GM12864 (cell line): Measurements from ENCODE around the gene GMPR2.
A peak's percentile ranks its signal among the peaks of the same experiment; 100 is the strongest.
"Not testable (repeated sequence)": the region's sequence is repeated elsewhere in the genome, so short reads cannot be mapped to it uniquely, and the experiment has no call there.

Experiments used
- DNase-seq: peaks from one replicate; pipeline ENCODE4 v3.0.0-alpha.2; 2011; ENCODE audit warnings: low read depth
- H3K4me3 ChIP-seq: 2 replicates; pipeline ENCODE4 v1.5.1; 2011; ENCODE audit warnings: mild to moderate bottlenecking, low read depth, low read length, control low read depth
- TF ChIP-seq, protein P1 (sequence below): IDR thresholded peaks from 2 replicates; pipeline ENCODE4 v1.5.1; 2011; ENCODE audit warnings: low read depth, mild to moderate bottlenecking, moderate library complexity, low read length, control low read depth, inconsistent platforms; ENCODE audit errors: missing control alignments

Gene GMPR2

DNA sequence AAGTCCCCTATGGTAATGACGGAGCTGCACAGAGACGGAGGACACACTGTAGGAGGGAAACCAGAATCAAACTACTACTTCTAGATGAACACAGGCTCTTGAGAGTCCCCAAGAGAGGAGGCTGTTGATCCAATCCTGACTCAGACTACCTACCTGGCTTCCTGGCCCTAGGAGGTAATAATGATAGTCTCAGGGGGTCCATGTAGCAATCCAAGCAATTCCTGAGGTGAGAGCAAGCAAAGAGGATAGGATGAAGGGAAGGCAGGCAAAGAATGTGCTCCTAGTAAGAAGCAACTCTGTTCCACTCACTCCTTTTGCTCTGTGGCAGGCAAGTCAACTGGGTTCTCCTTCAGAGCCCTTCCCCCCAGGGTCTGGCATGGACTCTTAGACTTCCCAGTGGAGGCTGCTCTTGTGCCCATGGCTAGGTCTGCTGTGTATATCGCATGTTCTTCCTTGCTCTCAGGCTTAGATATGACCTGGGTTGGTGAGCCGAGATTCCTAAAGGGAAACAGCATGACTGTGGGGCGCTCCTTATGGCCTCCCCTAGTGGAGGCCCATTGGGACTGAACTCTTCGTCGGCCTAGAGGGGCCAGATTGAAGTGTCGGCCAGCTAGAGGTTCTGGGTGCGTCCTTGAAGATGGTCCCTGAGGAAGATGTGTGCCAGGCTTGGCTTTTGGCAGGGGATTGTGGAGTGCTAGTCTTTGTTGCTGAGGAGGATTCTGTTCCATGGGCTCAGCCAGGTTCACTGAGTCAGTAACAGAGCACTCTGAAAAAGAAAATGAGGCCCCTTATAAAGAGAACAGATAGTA lies 7.6 kb downstream of the GMPR2 start:
- H3K4me3 ChIP-seq, result no peak overlapping the region
- DNase-seq, result no peak
- TF ChIP-seq, protein P1, sequence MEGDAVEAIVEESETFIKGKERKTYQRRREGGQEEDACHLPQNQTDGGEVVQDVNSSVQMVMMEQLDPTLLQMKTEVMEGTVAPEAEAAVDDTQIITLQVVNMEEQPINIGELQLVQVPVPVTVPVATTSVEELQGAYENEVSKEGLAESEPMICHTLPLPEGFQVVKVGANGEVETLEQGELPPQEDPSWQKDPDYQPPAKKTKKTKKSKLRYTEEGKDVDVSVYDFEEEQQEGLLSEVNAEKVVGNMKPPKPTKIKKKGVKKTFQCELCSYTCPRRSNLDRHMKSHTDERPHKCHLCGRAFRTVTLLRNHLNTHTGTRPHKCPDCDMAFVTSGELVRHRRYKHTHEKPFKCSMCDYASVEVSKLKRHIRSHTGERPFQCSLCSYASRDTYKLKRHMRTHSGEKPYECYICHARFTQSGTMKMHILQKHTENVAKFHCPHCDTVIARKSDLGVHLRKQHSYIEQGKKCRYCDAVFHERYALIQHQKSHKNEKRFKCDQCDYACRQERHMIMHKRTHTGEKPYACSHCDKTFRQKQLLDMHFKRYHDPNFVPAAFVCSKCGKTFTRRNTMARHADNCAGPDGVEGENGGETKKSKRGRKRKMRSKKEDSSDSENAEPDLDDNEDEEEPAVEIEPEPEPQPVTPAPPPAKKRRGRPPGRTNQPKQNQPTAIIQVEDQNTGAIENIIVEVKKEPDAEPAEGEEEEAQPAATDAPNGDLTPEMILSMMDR, result no peak

DNA sequence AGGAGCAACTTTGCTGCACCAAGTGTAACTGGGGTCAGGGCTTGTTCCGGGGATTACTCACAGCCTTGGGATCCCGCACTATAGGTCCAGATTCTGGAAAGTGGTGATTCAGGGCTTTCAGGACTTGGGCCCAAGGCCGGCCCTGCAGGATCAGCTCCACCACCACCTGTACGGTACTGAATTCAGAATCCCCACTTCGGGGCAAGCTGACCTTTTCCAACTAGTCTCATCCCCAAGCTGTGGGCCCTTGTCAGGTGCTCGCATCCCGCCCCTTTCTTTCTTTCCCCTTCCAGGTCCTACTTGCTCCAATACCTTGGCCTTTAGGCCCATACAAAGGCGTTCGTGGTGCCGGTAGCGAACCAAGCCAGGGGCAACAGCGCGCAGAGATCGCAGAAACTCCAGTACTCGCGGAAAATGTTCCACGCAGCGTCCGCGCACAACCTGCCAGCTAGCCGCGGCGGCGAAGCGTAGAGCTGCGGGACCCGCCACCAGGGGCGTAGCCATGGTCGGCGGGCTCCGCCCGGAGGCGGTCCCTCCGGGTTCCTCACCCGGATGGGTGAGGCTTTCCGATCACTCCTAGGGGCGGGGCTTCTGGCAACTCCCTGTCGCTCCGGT lies 9.2 kb downstream of the GMPR2 start:
- peak; percentile 69 for DNase-seq
- H3K4me3 ChIP-seq, result peak overlapping the region; percentile 71
- TF ChIP-seq, protein P1, result peak; percentile 61

DNA sequence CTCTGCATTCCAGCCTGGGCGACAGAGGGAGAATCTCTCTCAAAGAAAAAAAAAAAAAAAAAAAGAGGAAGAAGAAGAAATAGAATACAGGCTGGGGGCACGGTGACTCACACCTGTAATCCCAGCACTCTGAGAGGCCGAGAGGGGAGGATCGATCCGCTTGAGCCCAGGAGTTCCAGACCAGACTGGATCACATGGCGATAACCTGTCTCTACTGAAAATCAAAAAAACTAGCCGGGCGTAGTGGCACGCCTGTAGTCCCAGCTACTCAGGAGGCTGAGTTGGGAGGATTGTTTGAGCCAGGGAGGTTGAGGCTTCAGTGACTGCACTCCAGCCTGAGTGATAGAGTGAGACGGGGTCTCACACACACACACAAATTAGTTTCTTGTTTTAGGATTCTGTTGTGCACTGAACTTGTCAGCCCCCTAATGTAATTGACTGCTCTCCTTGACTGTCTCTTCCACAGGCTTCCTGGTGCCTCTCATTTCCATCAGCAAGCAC lies 10.7 kb downstream of the GMPR2 start:
- TF ChIP-seq, protein P1, result no peak
- DNase-seq, result no peak
- H3K4me3 ChIP-seq, result peak overlapping the region; percentile 71

DNA sequence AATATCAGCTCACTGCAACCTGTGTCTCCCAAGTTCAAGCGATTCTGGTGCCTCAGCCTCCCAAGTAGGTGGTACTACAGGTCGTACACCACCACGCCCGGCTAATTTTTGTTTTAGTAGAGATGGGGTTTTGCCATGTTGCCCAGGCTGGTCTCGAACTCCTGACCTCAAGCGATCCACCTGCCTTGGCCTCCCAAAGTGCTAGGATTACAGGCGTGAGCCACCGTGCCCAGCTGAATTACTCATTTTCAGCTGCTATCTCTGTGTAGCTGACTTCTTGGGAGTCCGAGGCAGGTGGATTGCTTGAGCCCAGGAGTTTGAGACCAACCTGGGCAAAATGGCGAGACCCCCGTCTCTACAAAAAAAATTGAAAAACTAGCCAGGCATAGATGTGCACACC lies 12.6 kb downstream of the GMPR2 start:
- not testable (repeated sequence) for DNase-seq, H3K4me3 ChIP-seq

DNA sequence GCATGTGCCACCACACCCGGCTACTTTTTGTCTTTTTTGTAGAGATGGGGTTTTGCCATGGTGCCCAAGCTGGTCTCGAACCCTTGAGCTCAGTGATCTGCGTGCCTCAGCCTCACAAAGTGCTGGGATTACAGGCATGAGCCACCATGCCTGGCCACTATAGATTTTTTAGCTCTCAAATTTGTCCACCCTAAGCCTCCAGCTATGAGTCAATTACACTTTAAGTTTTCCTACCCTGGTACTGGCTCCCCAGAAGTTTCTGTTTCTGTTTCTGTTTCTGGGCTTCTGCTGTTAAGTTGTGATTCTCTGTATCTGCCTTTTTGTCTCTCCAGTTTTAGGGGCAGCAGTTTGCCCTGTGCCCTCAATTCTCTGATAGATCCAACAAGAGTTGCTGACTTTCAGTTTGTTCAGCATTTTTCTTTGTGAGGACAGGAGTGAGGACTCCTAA lies 14.1 kb downstream of the GMPR2 start:
- H3K4me3 ChIP-seq, result no peak overlapping the region; the same call in 1 of the 2 replicates
- TF ChIP-seq, protein P1, result no peak
- no peak for DNase-seq

DNA sequence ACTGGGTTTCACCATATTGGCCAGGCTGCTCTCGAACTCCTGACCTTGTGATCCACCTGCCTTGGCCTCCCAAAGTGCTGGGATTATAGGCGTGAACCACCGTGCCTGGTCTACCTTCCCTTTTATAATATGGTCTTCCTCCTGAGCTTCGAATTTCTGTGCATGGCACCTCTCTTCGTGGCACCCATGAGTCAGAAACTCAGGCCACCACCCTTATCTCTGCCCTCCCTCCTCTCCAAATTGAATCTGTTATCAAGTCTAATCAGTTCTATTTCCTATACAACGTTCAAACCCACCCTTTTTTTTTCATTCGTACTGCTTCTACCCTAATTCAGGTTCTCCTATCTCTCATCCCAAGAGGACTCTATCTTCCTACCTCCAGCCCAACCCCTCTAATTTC lies 14.7 kb downstream of the GMPR2 start:
- TF ChIP-seq, protein P1, result no peak
- H3K4me3 ChIP-seq, result no peak overlapping the region
- no peak for DNase-seq

DNA sequence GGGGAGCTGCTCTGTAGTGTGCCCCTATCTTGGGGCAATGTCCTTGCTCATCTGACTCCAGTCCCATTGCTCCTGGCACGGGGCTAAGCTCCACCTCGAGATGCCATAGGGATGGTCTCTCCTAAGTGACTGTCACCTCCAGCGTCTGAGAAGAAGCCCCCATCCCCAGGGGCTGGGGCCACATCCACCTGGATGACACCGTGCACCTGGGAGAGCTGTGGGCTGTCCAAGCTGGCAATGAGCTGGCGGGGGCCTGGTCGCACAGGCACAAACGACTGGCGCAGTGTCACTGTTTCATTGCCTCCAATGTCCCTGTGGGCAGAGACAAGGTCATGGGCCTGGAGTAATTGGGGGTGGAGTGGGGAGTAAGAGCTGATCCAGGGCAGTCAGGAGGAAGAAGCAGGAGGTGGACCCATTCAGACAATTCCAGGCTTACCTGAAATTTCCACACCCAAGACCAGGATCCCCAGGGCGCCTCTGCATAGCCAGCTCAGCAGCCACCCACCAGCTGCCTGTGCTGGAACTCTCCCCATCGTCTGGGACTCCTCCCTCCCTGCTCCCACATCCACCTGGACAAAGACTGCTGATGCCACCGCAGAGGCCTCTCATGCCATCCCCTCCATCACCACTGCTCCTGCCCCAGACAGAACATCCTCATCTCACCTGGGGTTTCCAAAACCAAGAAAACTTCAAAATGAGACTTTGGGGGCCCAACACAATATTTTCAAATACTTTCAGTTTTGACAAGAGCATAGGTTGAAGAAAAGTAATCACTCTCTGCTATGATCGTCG lies 16.7 kb downstream of the GMPR2 start:
- H3K4me3 ChIP-seq, result no peak overlapping the region
- DNase-seq, result no peak
- TF ChIP-seq, protein P1, result no peak
